GM12878 (cell line): ENCODE data around the gene NAA38.

Experiments used
- CBFB ChIP-seq: IDR thresholded peaks from 2 replicates; pipeline ENCODE4 v1.6.1; 2016; ENCODE audit warnings: antibody characterized with exemption, low read depth
- EP300 ChIP-seq, 2 experiments: fragments of 150-350 bp in 1 of 2; IDR thresholded peaks; 2 replicates each; pipeline ENCODE4 v1.6.1; 2011 to 2012; ENCODE audit warnings: low read depth in 2 of 2, low read length in 2 of 2, borderline replicate concordance in 1 of 2, improper control_type of control experiment in 1 of 2, inconsistent platforms in 1 of 2; ENCODE audit not compliant: control insufficient read depth in 1 of 2
- EZH2 ChIP-seq: IDR thresholded peaks from 2 replicates; pipeline ENCODE4 v1.6.1; 2012; ENCODE audit warnings: low read depth, mild to moderate bottlenecking, control low read depth, inconsistent platforms, low read length, borderline replicate concordance; ENCODE audit not compliant: control insufficient read depth
- POLR2AphosphoS5 ChIP-seq: IDR thresholded peaks from 2 replicates; pipeline ENCODE4 v1.6.1; 2011; ENCODE audit warnings: mild to moderate bottlenecking, low read length, inconsistent platforms
- SIX5 ChIP-seq: IDR thresholded peaks from 2 replicates; pipeline ENCODE4 v1.6.1; 2011; ENCODE audit warnings: mild to moderate bottlenecking, low read depth, low read length, moderate library complexity; ENCODE audit not compliant: severe bottlenecking
- TF ChIP-seq, protein P1 (sequence below), 3 experiments: IDR thresholded peaks in 2 of 3; conservative IDR thresholded peaks in 1 of 3; 2 replicates each; pipeline ENCODE4 v1.5.1; 2011; ENCODE audit warnings: low read depth in 3 of 3, low read length in 3 of 3, mild to moderate bottlenecking in 3 of 3, control low read depth in 2 of 3, moderate library complexity in 2 of 3, inconsistent platforms in 1 of 3, mixed read lengths in 1 of 3; ENCODE audit not compliant: control insufficient read depth in 2 of 3, insufficient read depth in 1 of 3; ENCODE audit errors: extremely low read depth in 1 of 3

DNA sequence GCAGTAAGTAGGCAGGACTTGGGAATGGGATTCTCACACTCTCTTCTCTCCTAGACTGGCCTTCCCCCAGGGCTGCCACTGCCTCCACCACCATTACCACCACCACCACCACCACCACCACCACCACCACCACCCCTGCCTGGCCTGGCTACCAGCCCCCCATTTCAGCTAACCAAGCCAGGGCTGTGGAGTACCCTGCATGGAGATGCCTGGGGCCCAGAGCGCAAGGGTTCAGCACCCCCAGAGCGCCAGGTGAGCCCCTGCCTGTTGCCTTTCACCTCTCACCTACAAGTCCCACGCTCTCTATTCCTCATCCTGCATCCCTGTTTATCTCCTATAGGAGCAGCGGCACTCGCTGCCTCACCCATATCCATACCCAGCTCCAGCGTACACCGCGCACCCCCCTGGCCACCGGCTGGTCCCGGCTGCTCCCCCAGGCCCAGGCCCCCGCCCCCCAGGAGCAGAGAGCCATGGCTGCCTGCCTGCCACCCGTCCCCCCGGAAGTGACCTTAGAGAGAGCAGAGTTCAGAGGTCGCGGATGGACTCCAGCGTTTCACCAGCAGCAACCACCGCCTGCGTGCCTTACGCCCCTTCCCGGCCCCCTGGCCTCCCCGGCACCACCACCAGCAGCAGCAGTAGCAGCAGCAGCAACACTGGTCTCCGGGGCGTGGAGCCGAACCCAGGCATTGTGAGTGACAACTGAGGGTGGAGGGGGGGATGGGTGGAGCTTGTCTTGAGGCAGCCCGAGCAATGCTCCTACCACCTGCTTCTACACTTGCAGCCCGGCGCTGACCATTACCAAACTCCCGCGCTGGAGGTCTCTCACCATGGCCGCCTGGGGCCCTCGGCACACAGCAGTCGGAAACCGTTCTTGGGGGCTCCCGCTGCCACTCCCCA, 10.3 kb downstream of the NAA38 start:
- TF ChIP-seq POLR2AphosphoS5, result no peak
- TF ChIP-seq EP300 (IDR thresholded peaks at IDR 0.05; ENCODE audit: borderline replicate concordance in 1 of 2, control insufficient read depth in 1 of 2, low read depth in 2 of 2, low read length in 2 of 2), result no peak
- TF ChIP-seq SIX5, result no peak
- TF ChIP-seq, protein P1, sequence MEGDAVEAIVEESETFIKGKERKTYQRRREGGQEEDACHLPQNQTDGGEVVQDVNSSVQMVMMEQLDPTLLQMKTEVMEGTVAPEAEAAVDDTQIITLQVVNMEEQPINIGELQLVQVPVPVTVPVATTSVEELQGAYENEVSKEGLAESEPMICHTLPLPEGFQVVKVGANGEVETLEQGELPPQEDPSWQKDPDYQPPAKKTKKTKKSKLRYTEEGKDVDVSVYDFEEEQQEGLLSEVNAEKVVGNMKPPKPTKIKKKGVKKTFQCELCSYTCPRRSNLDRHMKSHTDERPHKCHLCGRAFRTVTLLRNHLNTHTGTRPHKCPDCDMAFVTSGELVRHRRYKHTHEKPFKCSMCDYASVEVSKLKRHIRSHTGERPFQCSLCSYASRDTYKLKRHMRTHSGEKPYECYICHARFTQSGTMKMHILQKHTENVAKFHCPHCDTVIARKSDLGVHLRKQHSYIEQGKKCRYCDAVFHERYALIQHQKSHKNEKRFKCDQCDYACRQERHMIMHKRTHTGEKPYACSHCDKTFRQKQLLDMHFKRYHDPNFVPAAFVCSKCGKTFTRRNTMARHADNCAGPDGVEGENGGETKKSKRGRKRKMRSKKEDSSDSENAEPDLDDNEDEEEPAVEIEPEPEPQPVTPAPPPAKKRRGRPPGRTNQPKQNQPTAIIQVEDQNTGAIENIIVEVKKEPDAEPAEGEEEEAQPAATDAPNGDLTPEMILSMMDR (IDR thresholded peaks at IDR 0.05 in 2 of 3, conservative IDR thresholded peaks at IDR 0.05 in 1 of 3; ENCODE audit: control insufficient read depth in 2 of 3, extremely low read depth in 1 of 3, insufficient read depth in 1 of 3, low read depth in 3 of 3, low read length in 3 of 3), result no peak
- no peak for TF ChIP-seq EZH2
- TF ChIP-seq CBFB, result no peak
